NCI-H1092 (cell line): ENCODE measurements around the gene GABPB2.
A peak's percentile ranks its signal among the peaks of the same experiment; 100 is the strongest.

ENCODE experiments used
- DNase-seq: peaks from one replicate; lab custom pipeline; 2025; lab: John Stamatoyannopoulos, UW

GABPB2 gene

GRCh38 chr1:151070474-151071276, at the start of gene GABPB2:
Gene GABPB2, plus strand, starts transcription at chr1:151070761. Its CDS starts 17,429 bp downstream, at chr1:151088190.
- peak; percentile 92 for DNase-seq

- peak; percentile 52 for DNase-seq
These were observed 45.9 kb upstream of the GABPB2 start for GRCh38 chr1:151024540-151025146.

GRCh38 chr1:151026460-151026859, 44.1 kb upstream of the GABPB2 start:
- DNase-seq: no peak

- DNase-seq: no peak
These were observed 38.4 kb upstream of the GABPB2 start for GRCh38 chr1:151032164-151032563.

GRCh38 chr1:151035167-151035566, 35.4 kb upstream of the GABPB2 start:
- DNase-seq: no peak

- DNase-seq: no peak
These were observed 34.2 kb upstream of the GABPB2 start, which contains the start of gene BNIPL for GRCh38 chr1:151036356-151036755. Gene BNIPL, plus strand, starts transcription at chr1:151036586. Its CDS starts 140 bp downstream, at chr1:151036726.

- DNase-seq: no peak
These were observed 33.5 kb upstream of the GABPB2 start for GRCh38 chr1:151037032-151037431.

GRCh38 chr1:151039521-151039920, 31.0 kb upstream of the GABPB2 start:
- no peak for DNase-seq

- no peak for DNase-seq
These were observed 27.4 kb upstream of the GABPB2 start for GRCh38 chr1:151043163-151043562.

- peak; percentile 70 for DNase-seq
These were observed 23.0 kb upstream of the GABPB2 start, which contains the start of gene C1orf56 for GRCh38 chr1:151047591-151047924. Gene C1orf56, plus strand, starts transcription at chr1:151047751. Its CDS starts 97 bp downstream, at chr1:151047848.

GRCh38 chr1:151047925-151048644, 22.5 kb upstream of the GABPB2 start:
- peak; percentile 70 for DNase-seq

GRCh38 chr1:151048645-151049032, 21.9 kb upstream of the GABPB2 start:
- DNase-seq: no peak

- no peak for DNase-seq
These were observed 21.1 kb upstream of the GABPB2 start for GRCh38 chr1:151049458-151049857.

- no peak for DNase-seq
These were observed 20.4 kb upstream of the GABPB2 start for GRCh38 chr1:151050051-151050688.

GRCh38 chr1:151051356-151052009, 19.1 kb upstream of the GABPB2 start:
- DNase-seq: no peak

GRCh38 chr1:151054971-151055547, 15.5 kb upstream of the GABPB2 start:
- DNase-seq: no peak

- no peak for DNase-seq
These were observed 15.0 kb upstream of the GABPB2 start for GRCh38 chr1:151055581-151055980.

- no peak for DNase-seq
These were observed 14.4 kb upstream of the GABPB2 start for GRCh38 chr1:151056149-151056548.

- DNase-seq: peak; percentile 69
These were observed 11.9 kb upstream of the GABPB2 start for GRCh38 chr1:151058692-151059091.

GRCh38 chr1:151059109-151060006, 11.2 kb upstream of the GABPB2 start, which contains the start of gene CDC42SE1:
Gene CDC42SE1, minus strand, starts transcription at chr1:151059622. Its CDS starts 3,892 bp downstream, at chr1:151055730.
- peak; percentile 85 for DNase-seq
